ENCODE results near the gene CRACR2B. TPM values are rescaled to one million over a fixed set of nuclear protein-coding genes. Genes with fewer than 3 reads are reported as not detected.

CRACR2B gene
- total RNA-seq, 1 donor from 2014 or later, result 5.6 TPM

DNA sequence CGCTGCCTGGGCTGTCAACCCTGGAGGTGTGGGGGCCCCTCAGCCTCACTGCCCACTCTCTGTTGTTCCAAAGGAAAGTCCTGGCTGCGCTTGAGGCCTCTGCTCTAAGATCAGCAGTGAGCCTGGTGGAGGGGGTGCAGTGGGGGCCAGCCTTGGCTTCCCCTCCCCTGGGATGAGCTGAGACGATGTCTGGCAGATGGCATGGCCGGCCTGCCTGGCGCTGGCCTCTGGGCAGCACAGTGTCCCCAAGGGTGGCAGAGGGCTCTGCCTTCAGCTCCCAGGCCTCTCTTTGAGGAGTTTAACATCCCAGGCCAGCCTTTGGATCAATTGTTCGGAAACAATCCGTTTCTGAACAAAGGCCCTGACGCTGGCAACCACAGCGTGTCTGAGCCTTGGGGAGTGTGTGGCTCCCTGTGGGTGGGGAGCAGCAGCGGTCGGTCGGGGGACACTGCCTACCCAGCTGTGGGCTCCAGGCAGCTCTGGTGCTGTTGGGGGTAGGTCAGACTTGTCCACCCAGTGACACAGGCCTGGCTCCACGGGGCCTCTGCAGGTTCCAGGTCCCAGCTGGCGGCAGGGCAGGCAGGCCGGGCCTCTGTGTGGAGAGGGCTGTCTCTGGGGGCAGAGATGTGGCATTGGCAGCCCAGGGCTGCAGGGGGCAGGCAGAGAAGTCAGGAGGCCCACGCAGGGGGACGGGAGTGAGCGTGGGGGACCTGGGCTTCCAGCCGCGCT lies 27.0 kb downstream of the CRACR2B start:
- no peak for DNase-seq

DNA sequence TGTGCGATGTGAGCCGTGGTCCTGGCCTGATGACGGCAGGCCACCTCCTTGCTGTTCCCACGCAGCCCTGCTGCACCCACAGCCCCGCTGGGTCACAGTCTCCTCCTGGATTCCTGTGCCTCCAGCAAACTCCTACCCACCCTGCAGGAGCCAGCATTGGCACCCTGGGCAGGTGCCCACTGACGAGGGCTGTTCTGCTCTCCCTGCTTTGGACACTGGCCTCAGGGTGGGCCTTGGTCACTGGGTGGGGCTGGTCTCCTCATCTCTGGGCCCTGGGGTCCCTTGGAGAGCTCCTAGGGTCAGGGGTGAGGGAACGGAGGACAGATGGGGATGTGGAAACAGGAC lies 27.6 kb downstream of the CRACR2B start:
- no peak for DNase-seq

DNA sequence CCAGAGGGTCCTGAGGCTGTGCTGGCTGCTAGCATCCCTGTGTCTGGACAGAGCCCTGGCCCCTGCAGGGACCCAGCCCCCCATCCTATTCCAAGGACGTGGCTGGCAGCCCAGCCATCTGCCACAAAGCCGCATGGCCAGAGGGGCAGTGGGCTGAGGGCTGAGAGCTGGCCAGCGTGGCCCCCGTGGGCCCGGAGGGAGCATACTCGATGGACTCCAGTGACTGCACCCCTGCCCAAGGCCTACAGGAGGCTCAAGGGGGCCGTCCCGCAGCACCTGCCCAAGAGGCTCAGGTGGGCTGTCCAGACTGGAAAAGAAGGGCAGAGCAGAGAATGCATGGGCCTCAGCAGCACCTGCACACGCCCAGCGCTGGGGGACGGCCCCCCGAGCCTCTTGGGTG lies 28.1 kb downstream of the CRACR2B start:
- DNase-seq, result no peak

DNA sequence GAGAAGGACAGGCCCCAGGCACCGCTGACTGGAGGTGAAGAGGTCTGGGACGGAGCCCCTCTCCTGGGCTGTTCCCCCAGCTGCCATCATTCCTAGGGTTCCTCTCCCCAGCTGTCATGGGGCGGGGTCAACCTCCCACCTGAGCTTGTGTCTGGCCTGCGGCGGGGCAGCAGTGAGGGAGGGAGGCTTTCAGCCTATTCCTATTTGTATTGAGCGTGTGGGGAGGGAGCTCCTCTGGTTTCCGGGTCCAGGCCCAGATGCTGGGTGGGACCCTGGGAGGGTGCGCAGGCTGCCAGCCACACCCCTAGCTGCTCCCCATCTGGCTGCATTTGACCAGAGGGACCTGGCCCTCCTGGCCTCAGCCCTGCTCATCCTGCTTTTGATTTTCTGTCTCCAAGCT lies 28.7 kb downstream of the CRACR2B start:
- DNase-seq, result no peak

DNA sequence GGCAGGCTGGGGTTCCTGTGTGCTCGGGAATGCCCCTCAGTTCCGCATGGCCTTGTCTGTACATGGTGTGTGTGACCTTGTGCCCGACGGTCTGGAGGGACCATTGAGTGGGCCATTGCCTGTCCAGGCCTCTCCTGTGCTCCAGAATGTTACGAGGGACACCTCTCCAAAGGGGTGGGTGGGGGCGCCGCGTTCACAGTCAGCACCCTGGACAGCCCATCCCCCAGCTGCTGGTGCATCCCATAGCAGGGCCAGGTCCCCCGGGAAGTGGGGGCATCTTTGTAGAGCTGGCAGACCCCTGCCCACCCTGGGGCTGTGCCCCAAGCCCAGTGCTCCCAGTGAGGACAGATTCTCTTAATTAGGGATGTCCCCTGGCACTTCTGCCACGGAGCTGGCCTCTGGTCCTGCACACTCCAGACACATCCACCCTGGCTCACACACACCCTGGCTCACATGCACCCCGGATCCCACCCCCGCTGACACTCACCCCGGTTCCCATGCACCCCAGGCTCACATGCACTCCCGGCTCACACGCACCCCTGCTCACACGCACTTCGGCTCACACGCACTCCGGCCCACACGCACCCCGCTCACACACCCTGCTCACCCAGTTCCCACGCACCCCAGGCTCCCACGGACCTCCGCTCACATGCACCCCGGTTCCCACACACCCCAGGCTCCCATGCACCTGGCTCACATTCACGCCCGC lies 30.5 kb downstream of the CRACR2B start:
- no peak for DNase-seq

DNA sequence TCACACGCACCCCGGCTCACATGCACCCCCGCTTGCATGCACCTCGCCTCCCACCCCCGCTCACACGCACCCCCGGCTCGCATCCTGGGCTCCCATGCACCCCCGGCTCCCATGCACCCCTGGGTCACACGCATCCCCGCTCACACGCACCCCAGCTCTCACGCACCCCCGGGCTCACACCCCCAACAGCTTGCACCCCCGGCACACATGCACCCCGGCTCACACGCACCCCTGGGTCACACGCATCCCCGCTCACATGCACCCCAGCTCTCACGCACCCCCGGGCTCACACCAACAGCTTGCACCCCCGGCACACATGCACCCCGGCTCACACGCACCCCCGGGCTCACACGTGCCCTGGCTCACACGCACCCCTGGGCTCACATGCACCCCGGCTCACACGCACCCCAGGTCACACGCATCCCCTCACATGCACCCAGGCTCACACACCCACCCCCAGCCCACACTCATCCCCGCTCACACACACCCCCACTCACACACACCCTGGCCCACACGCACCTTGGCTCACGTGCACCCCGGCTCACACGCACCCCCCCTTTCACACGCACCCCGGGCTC lies 31.1 kb downstream of the CRACR2B start:
- DNase-seq, result no peak

DNA sequence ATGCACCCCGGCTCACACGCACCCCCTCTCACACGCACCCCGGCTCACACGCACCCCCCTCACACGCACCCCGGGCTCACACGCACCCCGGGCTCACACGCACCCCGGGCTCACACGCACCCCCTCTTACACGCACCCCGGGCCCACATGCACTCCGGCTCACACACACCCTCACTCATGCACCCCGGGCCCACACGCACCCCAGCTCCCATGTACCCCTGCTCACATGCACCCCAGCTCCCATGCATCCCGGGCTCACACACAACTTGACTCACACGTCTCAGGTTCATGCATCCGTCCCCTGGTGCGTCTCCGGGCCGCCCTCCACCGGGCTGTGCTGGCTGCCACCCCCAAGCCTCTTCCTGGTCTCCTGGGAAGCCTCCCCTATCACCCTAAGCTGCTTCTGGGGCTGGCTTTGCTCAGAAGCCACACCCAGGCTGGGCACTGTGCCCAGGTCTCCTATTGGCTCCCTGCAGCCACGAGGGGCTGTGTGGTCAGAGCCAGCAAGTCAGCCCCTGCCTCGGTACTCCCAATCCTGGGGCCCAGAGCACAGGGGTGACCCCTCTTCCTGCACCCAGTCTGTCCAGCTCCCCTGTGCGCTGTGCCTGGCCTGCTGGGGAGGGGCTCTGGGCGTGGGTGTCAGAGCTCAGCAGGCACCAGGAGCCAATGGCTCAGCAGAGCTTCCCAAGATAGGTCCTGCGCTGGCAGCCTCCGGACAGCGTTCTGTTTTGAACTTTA lies 31.8 kb downstream of the CRACR2B start:
- DNase-seq, result peak; percentile 37

DNA sequence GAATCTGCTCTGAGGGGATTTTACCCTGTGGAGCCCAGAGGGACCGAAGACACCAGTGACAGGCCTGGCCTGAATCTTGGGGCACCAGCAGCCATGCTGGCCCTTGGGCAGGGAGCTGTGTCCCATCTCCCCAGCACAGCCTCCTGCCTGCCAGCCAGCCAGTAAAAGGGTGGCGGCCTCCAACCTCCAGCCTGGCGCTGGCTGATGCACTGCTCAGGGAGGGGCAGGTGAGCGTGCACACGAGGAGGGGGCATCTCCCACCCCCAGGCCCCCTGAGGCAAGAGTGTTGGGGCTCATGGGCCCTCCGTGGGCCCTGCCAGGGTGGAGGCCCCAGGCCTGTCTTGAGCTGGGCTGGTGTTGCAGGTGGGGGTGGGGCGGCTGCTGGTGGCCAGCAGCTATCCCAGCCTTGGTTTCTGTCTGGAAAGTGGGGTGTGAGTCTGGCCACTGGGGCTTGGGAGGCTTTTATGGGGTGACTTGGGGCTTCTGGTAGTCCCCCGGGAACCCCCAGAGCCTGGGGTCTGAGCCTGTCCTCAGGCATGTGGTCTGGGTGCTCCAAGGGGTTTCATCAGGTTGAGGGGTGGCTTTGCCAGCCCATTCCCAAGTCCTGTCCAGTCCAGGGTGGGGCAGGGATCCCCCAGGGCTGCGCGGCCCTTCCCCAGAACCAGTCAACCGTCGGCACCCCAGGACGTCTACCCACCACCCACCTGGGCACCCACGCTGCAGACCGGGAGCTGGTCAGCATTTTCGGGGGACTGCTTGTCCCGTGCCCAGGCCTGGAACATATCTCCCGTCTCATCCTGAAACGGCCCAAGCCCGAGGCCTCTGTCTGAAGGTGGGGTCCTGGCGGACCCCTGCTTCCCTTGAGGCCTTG lies 32.8 kb downstream of the CRACR2B start:
- DNase-seq, result no peak

DNA sequence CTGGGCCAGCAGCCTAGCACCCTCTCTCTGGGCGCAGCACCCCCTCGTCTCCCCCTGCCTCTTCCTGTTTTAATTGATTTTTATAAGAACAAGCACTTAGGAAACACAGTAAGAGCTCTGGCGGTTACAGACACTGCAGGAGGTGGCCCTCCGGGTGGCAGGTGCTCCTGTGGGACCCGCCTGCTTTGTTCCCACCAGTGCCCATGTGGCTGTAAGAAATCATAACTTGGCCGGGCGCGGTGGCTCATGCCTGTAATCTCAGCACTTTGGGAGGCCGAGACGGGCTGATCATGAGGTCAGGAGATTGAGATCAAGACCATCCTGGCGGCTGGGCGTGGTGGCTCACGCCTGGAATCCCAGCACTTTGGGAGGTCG lies 33.4 kb downstream of the CRACR2B start:
- no peak for DNase-seq

DNA sequence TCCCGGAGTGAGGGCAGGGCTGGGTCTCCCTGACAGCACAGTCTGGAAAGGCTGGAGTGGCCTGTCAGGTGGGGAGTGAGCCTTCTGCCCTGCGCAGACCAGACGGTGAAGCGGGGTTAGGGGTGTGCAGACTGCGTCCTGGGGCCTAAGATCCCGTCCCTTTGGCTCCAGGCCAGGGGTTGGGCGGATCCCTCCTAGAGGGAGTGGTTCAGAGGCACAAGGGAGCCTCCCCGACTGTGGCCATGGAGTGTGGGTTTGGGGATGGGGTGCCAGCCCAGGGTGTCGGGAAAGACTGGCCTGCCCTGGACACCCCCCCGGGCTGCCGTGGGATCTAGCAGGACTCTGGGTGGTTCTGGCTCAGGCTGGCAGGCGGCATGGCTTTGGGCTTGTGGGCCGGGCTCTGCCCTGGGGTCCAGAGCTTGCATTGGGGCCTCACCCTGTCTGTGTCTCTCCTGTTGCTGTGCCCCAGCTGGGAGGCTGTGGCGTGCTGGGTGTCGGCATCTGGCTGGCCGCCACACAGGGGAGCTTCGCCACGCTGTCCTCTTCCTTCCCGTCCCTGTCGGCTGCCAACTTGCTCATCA lies 34.5 kb downstream of the CRACR2B start:
- DNase-seq, result no peak

DNA sequence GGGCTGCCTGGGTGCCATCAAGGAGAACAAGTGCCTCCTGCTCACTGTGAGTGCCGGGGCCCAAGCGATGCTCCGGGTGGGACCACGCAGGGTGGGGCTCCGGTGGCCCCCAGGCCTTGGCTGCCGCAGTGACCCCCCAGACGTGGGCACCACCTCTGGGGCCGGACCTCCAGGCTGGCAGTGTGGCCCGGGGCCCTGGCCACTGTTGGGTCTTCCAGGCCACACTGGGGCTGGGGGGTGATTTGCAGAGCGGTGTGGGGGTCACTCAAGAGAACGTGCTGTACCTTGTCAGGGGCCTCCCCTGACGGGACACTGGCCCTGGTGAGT lies 34.9 kb downstream of the CRACR2B start:
- DNase-seq, result no peak

DNA sequence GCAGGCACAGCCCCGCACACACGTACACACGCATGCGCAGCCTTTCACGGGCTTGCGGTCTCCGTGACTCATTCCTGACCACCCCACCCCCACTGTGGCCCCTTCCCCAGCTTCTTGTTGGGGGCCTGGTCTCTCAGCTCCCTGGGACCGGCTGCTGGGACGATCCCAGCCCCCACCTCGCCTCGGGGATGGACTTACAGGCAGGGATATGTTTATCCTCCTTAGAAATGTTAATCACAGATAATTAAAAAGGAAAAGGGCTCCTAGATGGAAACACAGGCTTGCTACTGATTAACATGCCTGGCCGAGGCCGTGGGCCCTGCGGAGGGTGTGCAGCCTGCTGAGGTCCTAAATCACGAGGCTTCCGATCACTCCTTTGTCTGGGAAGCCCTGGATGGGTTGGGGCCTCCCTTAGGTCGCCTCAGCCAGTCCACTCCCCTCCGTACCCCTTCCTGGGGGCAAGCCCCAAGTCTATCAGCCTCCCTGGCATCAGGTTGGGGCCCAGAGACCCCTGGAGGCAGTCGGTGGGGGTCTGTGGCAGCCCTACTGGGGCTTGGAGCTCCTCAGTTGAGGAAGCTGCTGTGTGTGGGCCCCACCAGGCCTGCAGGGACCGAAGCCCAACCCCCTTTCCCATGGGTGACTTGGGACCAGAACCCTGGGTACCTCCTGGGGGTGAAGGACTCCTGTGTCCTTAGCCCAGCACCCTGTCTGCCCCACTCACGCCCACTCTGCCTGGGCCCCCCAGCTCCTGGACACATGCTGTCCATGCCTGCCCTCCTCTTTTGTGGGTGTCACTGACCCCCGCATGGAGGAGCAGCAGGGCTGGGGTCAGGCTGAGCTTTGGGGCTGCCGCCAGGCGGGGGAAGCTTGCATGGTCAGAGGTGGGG lies 35.5 kb downstream of the CRACR2B start:
- no peak for DNase-seq

DNA sequence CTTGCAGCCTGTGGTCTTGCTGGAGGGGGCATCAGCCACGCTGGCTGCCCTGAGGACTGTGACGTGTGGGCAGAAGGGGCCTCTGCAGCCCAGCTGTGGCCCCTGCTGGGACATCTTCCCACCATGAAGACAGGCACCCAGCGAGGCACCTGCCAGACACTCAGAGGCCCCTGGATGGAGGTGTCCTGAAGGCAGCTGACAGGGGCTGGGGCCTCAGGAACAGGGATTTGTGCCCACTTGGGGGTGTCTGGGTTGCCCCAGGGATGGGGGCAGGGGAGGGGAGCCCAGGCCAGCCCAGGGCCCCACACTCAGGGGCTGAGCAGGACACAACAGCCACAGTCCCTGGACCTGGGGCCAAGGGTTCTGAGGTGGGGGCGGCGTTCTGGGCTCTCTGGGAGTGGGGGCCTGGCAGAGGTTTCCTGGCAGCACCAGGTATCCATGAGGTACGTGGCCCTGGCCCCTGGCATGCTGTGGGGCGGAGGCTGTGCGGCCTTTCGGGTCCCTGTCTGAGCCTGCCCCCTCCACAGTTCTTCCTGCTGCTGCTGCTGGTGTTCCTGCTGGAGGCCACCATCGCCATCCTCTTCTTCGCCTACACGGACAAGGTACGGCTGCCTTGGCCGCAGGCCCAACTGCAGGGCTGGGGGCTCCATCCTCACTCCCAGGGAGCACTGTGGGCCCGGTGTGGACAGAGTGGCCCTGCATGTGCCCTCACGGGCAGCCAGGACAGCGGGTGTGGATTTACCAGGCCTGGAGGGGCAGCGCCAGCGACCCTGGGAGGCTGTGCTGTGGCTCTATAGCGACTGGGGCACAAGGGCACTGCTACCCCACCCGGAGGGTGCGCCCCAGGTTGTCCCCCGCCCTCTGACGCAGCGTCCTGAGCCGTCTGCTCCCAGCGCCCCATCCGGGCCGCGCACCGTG lies 36.5 kb downstream of the CRACR2B start:
- DNase-seq, result no peak

DNA sequence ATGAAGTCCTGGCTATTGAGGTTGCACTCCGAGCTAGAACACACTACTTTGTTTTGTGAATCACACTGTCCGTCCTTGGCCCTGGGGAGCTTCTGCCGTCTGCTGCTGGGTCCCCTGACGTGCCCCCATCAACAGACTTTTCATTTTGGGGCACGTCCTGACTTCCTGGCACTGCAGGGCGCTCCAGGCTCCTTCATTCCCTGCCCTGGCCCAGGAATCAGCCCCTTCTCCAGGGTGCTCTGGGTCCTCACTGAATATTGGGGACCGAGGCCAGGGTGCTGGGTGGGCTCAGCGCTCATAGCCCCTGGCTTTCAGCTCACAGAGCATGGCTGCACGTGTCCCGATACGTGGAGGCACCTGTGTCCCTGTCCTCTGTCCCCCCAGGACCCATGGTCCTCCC lies 37.2 kb downstream of the CRACR2B start:
- DNase-seq, result no peak

DNA sequence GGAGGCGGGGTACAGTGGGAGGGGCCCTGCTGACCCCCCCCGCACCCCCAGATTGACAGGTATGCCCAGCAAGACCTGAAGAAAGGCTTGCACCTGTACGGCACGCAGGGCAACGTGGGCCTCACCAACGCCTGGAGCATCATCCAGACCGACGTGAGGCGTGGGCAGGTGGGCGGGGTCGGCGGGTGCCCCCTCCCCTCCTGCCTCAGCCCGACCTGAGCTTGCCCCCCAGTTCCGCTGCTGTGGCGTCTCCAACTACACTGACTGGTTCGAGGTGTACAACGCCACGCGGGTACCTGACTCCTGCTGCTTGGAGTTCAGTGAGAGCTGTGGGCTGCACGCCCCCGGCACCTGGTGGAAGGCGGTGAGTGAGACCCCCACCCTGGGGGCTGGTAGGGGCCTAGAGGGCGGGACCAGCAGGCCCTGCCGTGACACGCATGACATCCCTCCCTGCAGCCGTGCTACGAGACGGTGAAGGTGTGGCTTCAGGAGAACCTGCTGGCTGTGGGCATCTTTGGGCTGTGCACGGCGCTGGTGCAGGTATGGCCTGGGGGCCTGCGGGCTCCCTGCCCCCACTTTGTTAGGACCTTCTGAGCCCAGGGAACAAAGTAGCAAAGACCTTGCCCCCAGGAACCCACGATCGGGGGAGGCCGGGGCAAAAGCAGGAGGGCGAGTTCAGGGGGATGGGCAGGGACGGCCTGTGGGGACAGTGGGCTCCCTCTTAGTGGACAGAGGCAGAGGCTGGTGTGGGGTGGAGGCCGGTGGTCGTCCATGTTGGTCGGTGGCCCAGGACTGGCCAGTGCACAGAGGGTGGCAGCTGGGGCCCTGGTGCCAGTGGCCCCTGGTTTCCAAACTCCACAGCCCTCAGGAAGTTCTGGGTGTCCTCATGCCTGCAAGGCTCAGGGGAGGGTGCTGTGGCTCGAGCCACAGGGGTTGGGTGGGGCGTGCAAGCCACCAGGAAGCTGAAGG lies 38.0 kb downstream of the CRACR2B start:
- no peak for DNase-seq

DNA sequence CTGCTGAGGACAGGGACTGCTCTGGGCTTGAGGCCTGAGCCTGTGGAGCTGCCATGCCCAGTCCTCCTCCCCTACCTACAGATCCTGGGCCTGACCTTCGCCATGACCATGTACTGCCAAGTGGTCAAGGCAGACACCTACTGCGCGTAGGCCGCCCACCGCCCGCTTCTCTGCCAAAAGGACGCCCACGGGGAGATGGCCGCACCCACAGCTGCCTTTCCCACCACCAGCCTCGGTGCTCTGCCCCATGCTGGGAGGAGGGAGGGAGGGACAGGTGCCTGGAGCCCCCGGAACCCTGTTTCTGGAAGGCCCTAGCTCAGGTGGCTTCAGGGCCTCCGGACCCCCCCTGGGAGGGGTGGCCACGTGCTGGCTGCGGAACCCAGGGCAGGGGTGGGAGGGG lies 38.8 kb downstream of the CRACR2B start:
- no peak for DNase-seq

DNA sequence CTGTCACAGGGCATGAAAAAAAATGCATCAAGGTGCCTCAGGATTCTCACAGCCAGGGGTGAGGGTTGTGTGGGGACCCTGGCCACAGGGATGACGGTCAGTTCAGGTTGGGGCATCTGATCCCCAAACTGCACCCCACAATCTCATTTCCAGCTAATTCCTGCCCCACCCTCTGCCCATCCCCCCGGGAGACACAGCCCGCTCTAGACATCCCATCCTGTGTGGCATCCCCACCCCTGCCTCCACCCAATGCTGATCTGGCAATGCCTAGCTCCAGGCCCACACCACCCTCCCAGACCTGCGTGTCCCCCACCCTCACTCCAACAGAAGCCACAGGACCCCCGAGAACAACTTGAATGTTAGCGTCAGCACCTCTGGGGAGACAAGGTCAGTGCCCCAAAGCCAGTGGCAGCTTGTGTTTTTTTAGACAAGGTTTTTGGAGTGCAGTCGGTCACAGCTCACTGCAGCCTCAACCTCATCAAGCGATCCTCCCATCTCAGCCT lies 40.2 kb downstream of the CRACR2B start:
- no peak for DNase-seq

DNA sequence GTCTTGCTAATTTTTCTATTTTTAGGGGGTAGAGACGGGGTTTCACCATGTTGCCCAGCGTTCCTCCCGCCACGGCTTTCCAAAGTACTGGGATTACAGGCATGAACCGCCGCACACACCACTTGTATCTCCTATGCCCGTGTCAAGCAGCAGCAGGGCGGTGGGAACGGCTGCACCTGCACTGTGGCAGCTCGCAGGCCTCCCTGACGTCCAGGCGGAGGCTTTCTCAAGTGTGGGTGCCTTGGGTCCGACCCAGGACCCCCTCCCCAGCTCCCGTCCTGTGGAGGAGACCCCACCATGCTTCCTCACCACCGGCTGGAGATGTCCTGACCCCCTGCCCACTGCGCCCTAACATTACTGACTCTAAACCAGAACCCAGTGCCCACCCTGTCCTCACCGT lies 40.7 kb downstream of the CRACR2B start:
- no peak for DNase-seq
